HL-60 (cell line): ENCODE measurements around the gene DLL3.
"Not testable (repeated sequence)": the region's sequence is repeated elsewhere in the genome, so short reads cannot be mapped to it uniquely, and the experiment has no call there.

Experiments used
- DNase-seq, 2 experiments: peaks; one replicate each; pipeline ENCODE4 v3.0.0-alpha.2; 2010 to 2020; ENCODE audit warnings: low read depth in 1 of 2, low spot score in 1 of 2
- H3K27ac ChIP-seq: fragments of 250-450 bp; sonication (Bioruptor Pico); replicated peaks from 2 replicates; pipeline ENCODE4 v1.5.1; 2020; ENCODE audit warnings: mild to moderate bottlenecking, moderate library complexity
- H3K27me3 ChIP-seq: fragments of 250-450 bp; sonication (Bioruptor Pico); 2 replicates; pipeline ENCODE4 v1.5.1; 2021; ENCODE audit warnings: mild to moderate bottlenecking, moderate library complexity; ENCODE audit not compliant: insufficient read depth, poor library complexity, severe bottlenecking
- H3K4me3 ChIP-seq: replicated peaks from 2 replicates; pipeline ENCODE4 v1.5.1; 2011; ENCODE audit warnings: mild to moderate bottlenecking, control low read depth, low read length; ENCODE audit not compliant: insufficient read depth
- GABPA ChIP-seq: IDR thresholded peaks from 2 replicates; pipeline ENCODE4 v1.6.1; 2012; ENCODE audit warnings: low read depth
- POLR2AphosphoS5 ChIP-seq: IDR thresholded peaks from 2 replicates; pipeline ENCODE4 v1.6.1; 2012; ENCODE audit warnings: low read depth
- SPI1 ChIP-seq: IDR thresholded peaks from 2 replicates; pipeline ENCODE4 v1.6.1; 2012; ENCODE audit warnings: low read depth, mild to moderate bottlenecking, borderline replicate concordance
- long read RNA-seq: library from polyadenylated mRNA; unstranded; transcript quantifications from one replicate; pipeline ENCODE4 v2.0.0, GENCODE V29; 2020
- TF ChIP-seq, protein P1 (sequence below): IDR thresholded peaks from 2 replicates; pipeline ENCODE4 v1.6.1; 2012; ENCODE audit warnings: low read depth; ENCODE audit not compliant: insufficient replicate concordance
- TF ChIP-seq, protein P2 (sequence below): IDR thresholded peaks from one replicate; pipeline ENCODE4 v1.5.1; 2011; ENCODE audit warnings: low read length, control low read depth, inconsistent platforms; ENCODE audit not compliant: insufficient read depth

Gene DLL3, protein sequence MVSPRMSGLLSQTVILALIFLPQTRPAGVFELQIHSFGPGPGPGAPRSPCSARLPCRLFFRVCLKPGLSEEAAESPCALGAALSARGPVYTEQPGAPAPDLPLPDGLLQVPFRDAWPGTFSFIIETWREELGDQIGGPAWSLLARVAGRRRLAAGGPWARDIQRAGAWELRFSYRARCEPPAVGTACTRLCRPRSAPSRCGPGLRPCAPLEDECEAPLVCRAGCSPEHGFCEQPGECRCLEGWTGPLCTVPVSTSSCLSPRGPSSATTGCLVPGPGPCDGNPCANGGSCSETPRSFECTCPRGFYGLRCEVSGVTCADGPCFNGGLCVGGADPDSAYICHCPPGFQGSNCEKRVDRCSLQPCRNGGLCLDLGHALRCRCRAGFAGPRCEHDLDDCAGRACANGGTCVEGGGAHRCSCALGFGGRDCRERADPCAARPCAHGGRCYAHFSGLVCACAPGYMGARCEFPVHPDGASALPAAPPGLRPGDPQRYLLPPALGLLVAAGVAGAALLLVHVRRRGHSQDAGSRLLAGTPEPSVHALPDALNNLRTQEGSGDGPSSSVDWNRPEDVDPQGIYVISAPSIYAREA
- long read RNA-seq: 0 reads

DNA sequence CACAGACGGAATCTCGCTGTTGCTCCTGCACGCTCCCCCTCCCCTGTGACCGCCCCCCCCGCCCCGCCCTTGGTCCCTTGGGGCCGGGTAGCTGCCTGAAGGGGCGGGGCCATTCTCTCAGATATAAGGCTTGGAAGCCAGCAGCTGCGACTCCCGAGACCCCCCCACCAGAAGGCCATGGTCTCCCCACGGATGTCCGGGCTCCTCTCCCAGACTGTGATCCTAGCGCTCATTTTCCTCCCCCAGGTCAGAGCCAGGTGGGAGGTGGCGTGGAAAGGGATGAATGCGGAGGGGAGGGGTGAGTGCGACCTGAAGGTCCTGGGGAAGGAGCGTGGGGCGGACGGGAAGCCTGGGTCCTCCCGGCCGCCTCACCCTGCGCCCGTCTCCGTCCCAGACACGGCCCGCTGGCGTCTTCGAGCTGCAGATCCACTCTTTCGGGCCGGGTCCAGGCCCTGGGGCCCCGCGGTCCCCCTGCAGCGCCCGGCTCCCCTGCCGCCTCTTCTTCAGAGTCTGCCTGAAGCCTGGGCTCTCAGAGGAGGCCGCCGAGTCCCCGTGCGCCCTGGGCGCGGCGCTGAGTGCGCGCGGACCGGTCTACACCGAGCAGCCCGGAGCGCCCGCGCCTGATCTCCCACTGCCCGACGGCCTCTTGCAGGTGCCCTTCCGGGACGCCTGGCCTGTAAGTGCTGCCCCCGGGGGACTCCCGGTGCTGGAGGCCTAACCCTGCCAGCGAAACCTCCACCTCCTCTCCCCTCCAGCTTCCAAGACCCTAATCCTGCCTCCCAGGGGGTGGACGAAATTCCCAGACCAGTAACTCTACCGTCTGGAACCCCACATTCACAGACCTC is at the start of gene DLL3:
TSS of gene DLL3 (plus strand) at position 150 of the 845 bp plus-strand sequence. CDS start at position 178, 28 bp downstream.
- TF ChIP-seq, protein P1, sequence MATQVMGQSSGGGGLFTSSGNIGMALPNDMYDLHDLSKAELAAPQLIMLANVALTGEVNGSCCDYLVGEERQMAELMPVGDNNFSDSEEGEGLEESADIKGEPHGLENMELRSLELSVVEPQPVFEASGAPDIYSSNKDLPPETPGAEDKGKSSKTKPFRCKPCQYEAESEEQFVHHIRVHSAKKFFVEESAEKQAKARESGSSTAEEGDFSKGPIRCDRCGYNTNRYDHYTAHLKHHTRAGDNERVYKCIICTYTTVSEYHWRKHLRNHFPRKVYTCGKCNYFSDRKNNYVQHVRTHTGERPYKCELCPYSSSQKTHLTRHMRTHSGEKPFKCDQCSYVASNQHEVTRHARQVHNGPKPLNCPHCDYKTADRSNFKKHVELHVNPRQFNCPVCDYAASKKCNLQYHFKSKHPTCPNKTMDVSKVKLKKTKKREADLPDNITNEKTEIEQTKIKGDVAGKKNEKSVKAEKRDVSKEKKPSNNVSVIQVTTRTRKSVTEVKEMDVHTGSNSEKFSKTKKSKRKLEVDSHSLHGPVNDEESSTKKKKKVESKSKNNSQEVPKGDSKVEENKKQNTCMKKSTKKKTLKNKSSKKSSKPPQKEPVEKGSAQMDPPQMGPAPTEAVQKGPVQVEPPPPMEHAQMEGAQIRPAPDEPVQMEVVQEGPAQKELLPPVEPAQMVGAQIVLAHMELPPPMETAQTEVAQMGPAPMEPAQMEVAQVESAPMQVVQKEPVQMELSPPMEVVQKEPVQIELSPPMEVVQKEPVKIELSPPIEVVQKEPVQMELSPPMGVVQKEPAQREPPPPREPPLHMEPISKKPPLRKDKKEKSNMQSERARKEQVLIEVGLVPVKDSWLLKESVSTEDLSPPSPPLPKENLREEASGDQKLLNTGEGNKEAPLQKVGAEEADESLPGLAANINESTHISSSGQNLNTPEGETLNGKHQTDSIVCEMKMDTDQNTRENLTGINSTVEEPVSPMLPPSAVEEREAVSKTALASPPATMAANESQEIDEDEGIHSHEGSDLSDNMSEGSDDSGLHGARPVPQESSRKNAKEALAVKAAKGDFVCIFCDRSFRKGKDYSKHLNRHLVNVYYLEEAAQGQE: no peak
- TF ChIP-seq POLR2AphosphoS5: no peak
- TF ChIP-seq, protein P2, sequence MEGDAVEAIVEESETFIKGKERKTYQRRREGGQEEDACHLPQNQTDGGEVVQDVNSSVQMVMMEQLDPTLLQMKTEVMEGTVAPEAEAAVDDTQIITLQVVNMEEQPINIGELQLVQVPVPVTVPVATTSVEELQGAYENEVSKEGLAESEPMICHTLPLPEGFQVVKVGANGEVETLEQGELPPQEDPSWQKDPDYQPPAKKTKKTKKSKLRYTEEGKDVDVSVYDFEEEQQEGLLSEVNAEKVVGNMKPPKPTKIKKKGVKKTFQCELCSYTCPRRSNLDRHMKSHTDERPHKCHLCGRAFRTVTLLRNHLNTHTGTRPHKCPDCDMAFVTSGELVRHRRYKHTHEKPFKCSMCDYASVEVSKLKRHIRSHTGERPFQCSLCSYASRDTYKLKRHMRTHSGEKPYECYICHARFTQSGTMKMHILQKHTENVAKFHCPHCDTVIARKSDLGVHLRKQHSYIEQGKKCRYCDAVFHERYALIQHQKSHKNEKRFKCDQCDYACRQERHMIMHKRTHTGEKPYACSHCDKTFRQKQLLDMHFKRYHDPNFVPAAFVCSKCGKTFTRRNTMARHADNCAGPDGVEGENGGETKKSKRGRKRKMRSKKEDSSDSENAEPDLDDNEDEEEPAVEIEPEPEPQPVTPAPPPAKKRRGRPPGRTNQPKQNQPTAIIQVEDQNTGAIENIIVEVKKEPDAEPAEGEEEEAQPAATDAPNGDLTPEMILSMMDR: no peak
- TF ChIP-seq GABPA: no peak
- TF ChIP-seq SPI1: no peak
- peaks cover 32% of the 10 kb centered on the region for H3K27me3 ChIP-seq
- DNase-seq: no peak
- H3K4me3 ChIP-seq: no peak within 1 kb of the TSS
- H3K27ac ChIP-seq: no peak within 1 kb of the TSS

DNA sequence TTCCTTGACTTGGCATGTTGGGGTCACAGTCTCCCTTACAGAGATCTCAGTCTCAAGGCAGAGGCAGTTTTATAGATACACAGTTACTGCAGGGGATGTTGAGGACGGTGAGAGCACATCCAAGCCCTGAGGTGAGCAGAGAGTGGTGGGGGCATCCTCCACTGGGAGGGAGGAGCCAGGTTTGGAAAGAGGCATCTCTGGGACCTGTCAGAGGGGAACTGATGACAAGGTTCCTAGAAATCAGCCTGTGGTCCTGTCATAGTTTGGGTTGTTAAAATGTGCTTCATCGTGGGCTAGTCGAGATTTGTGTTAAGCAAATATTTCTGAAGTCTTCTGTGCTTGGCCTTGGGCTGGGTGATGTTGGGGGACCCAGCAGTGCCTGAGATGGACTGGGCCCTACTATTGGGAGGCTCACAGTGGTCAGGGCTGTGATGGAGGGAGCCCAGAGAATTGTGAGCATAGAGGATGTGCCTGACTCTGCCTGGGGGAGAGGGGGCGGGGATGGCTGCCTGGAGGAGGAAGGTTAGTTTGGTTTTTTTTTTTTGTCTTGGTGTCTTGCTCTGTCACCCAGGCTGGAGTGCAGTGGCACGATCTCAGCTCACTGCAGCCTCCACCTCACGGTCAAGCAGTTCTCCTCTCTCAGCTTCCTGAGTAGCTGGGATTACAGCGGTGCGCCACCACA is 49.5 kb upstream of the DLL3 start:
- H3K27me3 ChIP-seq: no peaks in the 10 kb centered on the region
- H3K27ac ChIP-seq: no peak overlapping the region
- no peak overlapping the region for H3K4me3 ChIP-seq
- TF ChIP-seq POLR2AphosphoS5 (no peak), GABPA (no peak), SPI1 (no peak)
- TF ChIP-seq, protein P2: no peak
- TF ChIP-seq, protein P1: no peak
- no peak for DNase-seq

DNA sequence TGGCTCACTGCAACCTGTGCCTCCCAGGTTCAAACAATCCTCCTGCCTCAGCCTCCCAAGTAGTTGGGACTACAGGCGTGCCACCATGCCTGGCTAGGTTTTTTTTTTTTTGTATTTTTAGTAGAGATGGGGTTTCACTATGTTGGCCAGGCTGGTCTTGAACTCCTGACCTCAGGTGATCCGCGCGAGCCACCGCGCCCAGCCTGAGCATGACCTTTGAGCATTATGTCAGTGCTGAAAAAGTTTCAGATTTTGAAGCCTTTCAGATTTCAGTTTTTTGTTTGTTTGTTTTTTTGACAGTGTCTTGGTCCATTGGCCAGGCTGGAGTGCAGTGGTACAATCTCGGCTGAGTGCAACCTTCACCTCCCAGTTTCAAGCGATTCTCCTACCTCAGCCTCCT is 47.5 kb upstream of the DLL3 start:
- H3K27ac ChIP-seq, H3K4me3 ChIP-seq, DNase-seq: not testable (repeated sequence)

DNA sequence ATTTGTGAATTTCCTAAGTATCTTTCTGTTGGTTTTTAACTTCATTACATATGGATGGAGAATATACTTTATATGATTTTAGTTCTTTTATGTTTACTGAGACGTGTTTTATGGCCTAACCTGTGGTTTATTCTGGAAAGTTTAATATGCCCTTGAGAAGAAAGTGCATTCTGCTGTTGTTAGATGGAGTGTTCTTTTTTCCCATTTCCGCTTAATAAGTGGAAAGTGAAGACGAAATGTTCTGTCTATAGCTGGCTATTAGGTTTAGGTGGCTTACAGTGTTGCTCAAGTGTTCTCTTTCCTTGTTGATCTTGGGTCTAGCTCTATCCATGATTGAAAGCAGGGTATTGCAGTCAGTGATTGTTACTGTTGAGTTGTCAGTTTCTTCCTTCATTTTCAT is 35.3 kb upstream of the DLL3 start:
- no peak for DNase-seq
- no peak overlapping the region for H3K27ac ChIP-seq

More for the DNA sequence above, 47.5 kb upstream of the DLL3 start:
- not testable (repeated sequence) for H3K27me3 ChIP-seq

More for the DNA sequence above, 35.3 kb upstream of the DLL3 start:
- TF ChIP-seq, protein P1: no peak
- TF ChIP-seq POLR2AphosphoS5: no peak
- TF ChIP-seq SPI1: no peak
- TF ChIP-seq GABPA: no peak
- TF ChIP-seq, protein P2: no peak
- Histone ChIP-seq H3K4me3 (no peak overlapping the region), H3K27me3 (no peaks in the 10 kb centered on the region)
